Kidney (tissue), 14 donors: ENCODE measurements around the gene TEX44. TPM values are rescaled to one million over a fixed set of nuclear protein-coding genes. Genes with fewer than 3 reads are reported as not detected.
A peak's percentile ranks its signal among the peaks of the same experiment; 100 is the strongest.

Experiments used
- DNase-seq, 5 donors: peaks; one replicate each; pipeline ENCODE4 v3.0.0-alpha.2; 2013 to 2020
- FAIRE-seq: peaks from 2 replicates; lab custom pipeline; 2012; peaks lifted over from hg19 to GRCh38; lab: Jason Lieb, UNC
- H3K27ac ChIP-seq, 2 donors: one replicate each; pipeline ENCODE4 v1.7.0; 2013; ENCODE audit warnings: low read depth in 2 of 2, low read length in 2 of 2, inconsistent platforms in 1 of 2
- H3K27me3 ChIP-seq: one replicate; pipeline ENCODE4 v1.7.1; 2013; ENCODE audit warnings: low read length, inconsistent platforms; ENCODE audit not compliant: control insufficient read depth, insufficient read depth
- H3K36me3 ChIP-seq, 3 donors: one replicate each; pipeline versions ENCODE4 v1.7.0 to v1.7.1; 2013; ENCODE audit warnings: low read length in 3 of 3, control low read depth in 1 of 3, inconsistent platforms in 1 of 3; ENCODE audit not compliant: insufficient read depth in 3 of 3, control insufficient read depth in 2 of 3
- H3K4me1 ChIP-seq, 3 donors: one replicate each; pipeline versions ENCODE4 v1.7.0 to v1.7.1; 2013; ENCODE audit warnings: low read length in 3 of 3, inconsistent platforms in 1 of 3, low read depth in 1 of 3; ENCODE audit not compliant: control insufficient read depth in 2 of 3, insufficient read depth in 2 of 3
- H3K4me3 ChIP-seq, 3 donors: one replicate each; pipeline versions ENCODE4 v1.7.0 to v1.8.1; 2013; ENCODE audit warnings: low read length in 3 of 3, control low read depth in 1 of 3, inconsistent platforms in 1 of 3
- H3K9ac ChIP-seq, 3 donors: one replicate each; pipeline versions ENCODE4 v1.7.0 to v1.7.1; 2013; ENCODE audit warnings: low read length in 3 of 3, control low read depth in 1 of 3, inconsistent platforms in 1 of 3
- H3K9me3 ChIP-seq, 3 donors: one replicate each; pipeline versions ENCODE4 v1.7.0 to v1.7.1; 2013; ENCODE audit warnings: low read length in 3 of 3, control low read depth in 1 of 3, inconsistent platforms in 1 of 3; ENCODE audit not compliant: control insufficient read depth in 2 of 3, insufficient read depth in 1 of 3
- CTCF ChIP-seq: IDR thresholded peaks from 3 replicates; pipeline ENCODE4 v1.5.1; 2012; ENCODE audit warnings: mild to moderate bottlenecking, moderate library complexity, borderline replicate concordance; ENCODE audit not compliant: insufficient read depth; ENCODE audit errors: extremely low read depth
- intact Hi-C: fragments of 100-400 bp; cut with DNase I; formaldehyde crosslinking; loops from one replicate; pipeline ENCODE4 v1.11.1; 2022
- polyA plus RNA-seq: library from polyadenylated mRNA; stranded (reverse); fragments of 350-450 nt; fragmentation: Illumina TruSeq; extraction: RNeasy Lipid Tissue Mini Kit (QIAGEN cat#74804); gene quantifications from one replicate; pipeline ENCODE4 v1.2.3, GENCODE V29; 2014; ENCODE audit warnings: low read depth, low replicate concordance; ENCODE audit not compliant: insufficient read depth
- total RNA-seq: library from RNA; stranded (reverse); fragmentation: NEBNext Ultra II Directional; extraction: Animal tissue kit (Norgen Biotek cat#: 25700); gene quantifications from one replicate; pipeline ENCODE4 v1.2.1, GENCODE V29; 2021
- donor health status: control.
- donor health status: control.
- donor health status: control.
- donor health status: control.
- donor health status: control.
- donor health status: DM: yes; HTN: yes; CAD: no.
- donor health status: Normal renal cell carcinoma (clear cell type).

Gene TEX44
- total and polyA plus RNA-seq, 2 donors from 2014 or later = not detected

- Histone ChIP-seq H3K27ac (peak overlapping the region; percentile 95 to 99), H3K4me3 (peak overlapping the region in 1 of 3 donors; percentile 61), H3K27me3 (no peaks in the 10 kb centered on the region), H3K9ac (peak overlapping the region in 2 of 3 donors; percentile 67 to 93), H3K36me3 (no peaks in the 10 kb centered on the region), H3K4me1 (peaks cover 0 to 20% (median 7%) of the 10 kb centered on the region in 3 donors), H3K9me3 (no peaks in the 10 kb centered on the region)
- DNase-seq (peak in 1 of 5 donors; percentile 79), FAIRE-seq (no peak)
- no peak for TF ChIP-seq CTCF
- intact Hi-C loops = no loop called here
Observed at GRCh38 chr2:231605607-231606091, 13.0 kb downstream of the TEX44 start.

GRCh38 chr2:231606941-231607340 lies 14.3 kb downstream of the TEX44 start:
- Histone ChIP-seq H3K9ac (no peak overlapping the region), H3K9me3 (no peaks in the 10 kb centered on the region), H3K4me1 (peaks cover 0 to 23% (median 11%) of the 10 kb centered on the region in 3 donors), H3K27me3 (no peaks in the 10 kb centered on the region), H3K27ac (no peak overlapping the region), H3K36me3 (no peaks in the 10 kb centered on the region), H3K4me3 (no peak overlapping the region)
- DNase-seq (no peak), FAIRE-seq (no peak)
- no peak for TF ChIP-seq CTCF
- intact Hi-C loops = no loop called here

GRCh38 chr2:231611273-231612108 lies 18.8 kb downstream of the TEX44 start:
- intact Hi-C loops = loop anchor here (5.0 to 10.0 kb wide), 2 partner anchors 53 to 101 kb away; no protein-coding TSS in a partner anchor
- peak in 1 of 5 donors; percentile 54 for DNase-seq
- Histone ChIP-seq H3K4me3 (no peak overlapping the region), H3K36me3 (no peaks in the 10 kb centered on the region), H3K27ac (peak overlapping the region; percentile 99 to 100), H3K4me1 (peaks cover 0 to 30% (median 19%) of the 10 kb centered on the region in 3 donors), H3K9ac (peak overlapping the region in 1 of 3 donors; percentile 19), H3K27me3 (no peaks in the 10 kb centered on the region), H3K9me3 (no peaks in the 10 kb centered on the region)
- TF ChIP-seq CTCF = peak; percentile 32
- no peak for FAIRE-seq
